DMS153 treated with DMSO at 0.1 percent for 48 hours (cell line): ENCODE measurements around the gene SLC18B1.
A peak's percentile ranks its signal among the peaks of the same experiment; 100 is the strongest.

Experiments
- DNase-seq: peaks from one replicate; lab custom pipeline; 2025; ENCODE audit not compliant: unreplicated experiment; lab: John Stamatoyannopoulos, UW

SLC18B1 gene

DNA sequence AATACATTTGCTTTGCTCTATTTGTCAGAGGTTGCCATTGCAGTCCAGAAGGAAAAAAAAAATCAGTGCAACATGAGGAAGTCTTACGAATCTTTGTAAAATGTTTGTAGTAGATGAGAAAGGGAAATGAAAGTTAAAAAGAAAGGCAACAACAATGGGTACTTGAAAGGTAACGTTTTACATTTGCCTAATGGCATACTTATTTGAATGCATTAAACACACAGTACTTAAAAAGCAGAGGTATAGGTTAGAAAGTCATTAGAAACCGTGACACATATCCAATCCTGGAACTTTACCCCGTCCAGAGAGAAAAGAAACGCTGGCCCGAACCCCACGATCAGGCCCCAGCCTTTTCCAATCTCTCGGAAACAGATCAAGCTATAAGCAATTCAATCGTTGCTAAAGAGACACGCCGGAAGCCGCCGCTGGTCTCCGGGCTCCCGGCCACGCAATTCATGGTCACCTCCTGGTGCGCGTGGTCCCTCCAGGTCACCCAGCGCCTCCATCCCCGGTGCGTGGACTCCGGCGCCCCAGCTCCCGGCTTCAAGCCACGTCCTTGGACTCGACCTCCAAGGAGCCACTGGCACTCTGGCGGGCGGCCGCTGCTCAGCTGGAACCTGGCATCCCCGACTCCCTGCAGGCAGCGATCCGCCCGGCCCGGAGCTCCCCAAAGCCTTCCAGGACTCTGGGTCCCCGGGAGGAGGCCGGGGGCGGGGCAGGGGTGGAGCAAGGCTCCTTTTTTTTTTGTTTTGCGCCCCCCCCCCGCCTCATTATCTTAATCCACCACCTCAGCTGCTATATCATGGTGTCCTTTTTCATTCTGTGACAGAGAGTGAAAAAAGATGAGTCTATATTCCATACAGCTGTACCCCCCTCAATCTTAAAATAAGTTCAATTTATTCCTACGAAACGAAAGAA, at the start of gene SLC18B1:
TSS of gene SLC18B1 (minus strand) at position 687 of the 918 bp plus-strand sequence. CDS start at position 506, 181 bp downstream.
- DNase-seq: peak; percentile 30

DNA sequence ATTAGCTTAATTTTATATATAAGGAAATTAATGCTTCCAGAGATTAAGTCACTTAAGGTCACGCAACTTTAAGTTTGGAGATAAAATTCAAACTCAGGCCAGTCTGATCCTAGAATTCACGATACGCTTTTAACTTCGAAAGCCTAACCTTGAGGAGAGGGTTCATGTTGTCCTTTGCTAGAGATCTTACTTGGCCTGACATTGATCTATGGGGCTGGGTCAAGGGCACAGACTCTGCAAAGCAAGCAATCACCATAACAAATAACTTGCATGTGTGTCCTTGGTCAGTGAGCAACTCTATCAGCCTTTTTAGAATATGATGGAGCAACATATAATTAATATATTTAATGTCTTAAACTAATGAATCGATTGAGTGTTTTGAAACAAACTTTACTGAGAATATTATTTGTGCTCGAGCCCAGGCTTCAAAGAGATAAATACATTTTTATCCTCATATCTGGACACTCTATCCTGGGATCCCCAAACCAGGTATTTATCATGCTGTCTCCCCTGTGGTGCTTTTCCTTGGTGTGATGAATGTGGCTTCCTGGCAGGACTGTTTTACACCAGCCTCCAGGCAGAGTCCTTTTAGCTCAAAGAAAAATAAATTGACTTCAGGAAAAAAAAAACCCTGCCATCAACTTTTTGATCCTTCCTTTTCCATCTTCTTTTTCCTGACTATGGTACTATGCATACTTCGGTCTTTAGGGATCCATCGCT, 45.0 kb upstream of the SLC18B1 start:
- DNase-seq: no peak

DNA sequence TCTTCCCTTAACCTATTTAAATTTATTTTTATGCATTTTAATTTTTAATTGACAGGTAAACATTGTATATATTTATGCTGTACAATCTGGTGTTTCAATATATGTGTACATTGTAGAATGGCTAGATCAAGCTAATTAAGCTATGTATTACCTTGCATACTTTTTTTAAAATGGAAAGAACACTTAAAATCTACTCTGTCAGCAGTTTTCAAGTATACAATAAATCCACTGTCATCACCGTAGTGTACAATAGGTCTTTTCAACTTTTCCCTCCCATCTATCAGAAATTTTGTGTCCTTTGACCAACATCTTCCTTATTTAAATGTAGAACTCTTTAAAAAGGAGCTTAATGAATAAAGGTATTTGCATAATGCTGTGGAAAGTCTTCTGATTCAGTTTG, 43.5 kb upstream of the SLC18B1 start:
- no peak for DNase-seq

DNA sequence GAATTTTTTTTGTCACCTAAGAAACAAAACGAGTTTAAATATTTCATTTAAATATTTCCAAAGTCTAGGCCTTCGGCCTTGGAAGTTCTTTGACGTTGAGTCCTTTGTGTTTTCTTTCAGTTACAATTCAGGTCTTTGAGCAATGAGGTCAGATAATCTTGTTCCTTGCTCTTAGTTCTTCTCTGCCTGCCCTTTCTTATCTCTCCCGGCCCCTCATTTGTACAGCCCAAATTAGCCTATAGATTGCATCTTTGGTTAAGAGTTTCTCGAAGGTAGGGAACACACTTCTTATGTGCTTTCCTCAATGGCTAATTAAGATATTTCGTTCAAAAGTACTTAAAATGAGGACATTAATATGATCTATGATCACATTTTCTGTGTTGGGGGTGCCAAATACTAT, 34.5 kb upstream of the SLC18B1 start:
- no peak for DNase-seq

DNA sequence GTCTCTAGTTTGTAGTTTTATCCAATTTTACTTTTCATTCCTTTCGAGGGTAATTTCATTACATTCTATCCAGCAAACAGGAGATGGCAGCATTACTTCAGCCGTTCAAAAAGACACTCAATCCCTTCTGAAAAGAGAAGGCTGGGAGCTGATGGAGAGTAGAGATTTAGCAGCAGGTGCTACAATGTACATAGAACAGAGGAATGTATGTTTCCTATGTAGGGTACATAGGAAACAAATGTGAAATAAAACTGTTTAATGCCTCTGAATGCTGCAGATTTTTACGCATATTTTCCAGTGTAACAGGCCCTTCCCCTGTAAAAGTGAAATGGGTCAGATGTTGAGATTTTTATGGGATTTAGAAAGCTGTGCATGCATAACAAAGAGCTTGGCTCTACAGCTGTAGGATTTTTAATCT, 31.9 kb upstream of the SLC18B1 start:
- DNase-seq: peak; percentile 78

DNA sequence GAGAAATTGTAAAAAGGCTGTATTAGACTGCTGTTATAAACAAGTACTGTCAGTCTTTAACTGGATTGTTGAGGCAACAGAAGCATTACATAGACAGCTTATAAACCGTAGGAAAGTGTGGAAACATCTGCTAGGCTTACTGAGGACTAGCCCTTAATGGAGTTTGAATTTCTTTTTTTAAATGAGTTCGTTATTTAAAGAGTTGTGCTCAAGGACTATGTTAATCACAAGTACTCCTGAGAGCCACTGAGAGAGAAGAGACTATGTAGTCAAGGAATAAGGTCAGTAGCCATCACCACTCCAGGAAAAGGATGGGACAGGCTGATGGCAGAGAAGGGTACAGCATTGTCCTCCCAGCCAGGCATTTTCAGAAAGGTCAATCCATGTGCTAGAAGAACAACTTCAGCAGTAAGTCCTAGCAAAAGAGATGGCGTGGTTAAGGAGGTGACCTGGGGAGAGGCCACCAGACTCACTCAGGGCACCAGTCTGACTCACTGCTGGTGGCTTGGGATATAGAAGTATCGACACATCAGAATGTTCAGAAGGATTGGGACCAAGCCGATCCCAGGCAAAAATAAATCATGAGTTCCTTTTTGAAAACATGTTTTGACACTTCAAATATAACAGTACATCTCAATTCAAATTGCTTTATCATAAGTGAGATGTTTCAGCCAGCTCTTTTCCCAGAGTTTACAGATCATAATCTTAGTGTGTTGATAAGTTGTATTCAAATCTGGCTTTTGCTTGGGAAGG, 22.4 kb upstream of the SLC18B1 start:
- no peak for DNase-seq

DNA sequence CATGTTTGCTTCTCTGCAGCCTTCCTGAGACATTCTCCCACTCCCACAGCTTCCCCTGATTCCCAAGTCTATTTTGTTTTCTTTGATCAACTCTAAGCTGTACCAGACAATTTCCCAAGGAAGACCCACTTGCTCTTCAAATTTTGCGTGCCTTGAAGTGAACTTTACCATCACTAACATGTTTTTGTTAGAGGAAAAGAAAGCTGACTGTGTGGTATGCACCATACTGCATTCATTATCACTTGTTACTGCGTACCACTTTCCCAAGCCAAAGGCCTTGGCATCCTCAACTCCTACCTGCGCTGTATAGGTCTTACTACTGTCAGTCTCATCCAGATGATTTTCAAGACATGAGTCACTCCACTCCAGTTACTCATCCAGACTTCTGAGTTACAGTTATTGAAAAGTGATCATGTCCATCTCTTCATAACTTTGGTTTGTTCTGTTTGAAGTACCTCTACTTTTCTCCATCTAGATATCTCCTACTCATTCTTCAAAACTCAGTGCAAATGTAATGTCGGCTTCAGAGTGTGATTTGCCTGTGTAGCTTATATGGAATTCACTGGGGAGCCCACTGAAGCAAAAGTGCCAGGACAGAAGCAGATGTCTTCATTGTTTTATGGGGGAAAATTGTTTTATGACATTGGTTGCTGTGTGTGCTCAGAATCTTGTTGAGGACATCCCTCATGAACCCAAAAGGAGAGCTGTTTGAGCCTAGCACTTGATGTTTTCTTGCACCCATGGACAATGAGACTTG, 21.1 kb upstream of the SLC18B1 start:
- no peak for DNase-seq

DNA sequence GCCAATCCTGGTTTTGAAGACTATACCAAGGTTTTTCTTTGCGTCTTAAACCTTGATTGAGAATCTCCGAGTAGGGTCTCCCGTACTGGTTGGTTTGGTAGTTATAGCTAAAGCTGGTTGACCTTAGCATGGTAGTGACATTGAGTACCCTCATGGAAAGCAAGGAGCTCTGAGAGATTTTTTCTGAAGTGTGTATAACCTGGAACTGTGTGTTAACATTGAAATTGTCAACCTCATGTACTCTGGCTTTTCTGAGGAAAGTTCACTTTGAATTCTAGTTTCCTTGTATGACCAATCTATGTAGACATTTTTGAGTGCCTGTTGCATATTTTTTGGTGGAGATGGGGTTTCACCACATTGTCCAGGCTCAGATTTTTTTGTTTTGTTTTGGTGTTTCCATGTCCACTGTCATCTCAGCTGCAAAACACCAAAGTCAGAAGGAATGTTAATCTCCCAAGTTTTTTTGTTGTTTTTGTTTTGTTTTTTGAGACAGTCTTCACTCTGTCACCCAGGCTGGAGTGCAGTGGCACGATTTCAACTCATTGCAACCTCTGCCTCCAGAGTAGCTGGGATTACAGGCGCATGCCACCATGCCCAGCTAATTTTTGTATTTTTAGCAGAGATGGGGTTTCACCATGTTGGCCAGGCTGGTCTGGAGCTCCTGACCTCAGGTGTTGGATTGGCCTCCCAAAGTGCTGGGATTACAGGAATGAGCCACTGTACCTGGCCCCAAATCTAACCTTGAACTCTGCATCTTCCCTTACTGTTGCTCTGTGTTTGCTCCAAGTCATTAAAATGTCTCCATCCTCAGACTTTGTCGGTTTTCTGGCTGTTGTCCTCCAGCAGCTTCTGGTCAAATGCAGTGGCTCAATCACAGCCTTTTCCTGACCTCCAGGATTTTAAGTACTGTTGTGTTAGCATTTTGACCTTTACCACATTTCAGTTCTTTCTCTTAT, 20.2 kb upstream of the SLC18B1 start:
- DNase-seq: no peak

DNA sequence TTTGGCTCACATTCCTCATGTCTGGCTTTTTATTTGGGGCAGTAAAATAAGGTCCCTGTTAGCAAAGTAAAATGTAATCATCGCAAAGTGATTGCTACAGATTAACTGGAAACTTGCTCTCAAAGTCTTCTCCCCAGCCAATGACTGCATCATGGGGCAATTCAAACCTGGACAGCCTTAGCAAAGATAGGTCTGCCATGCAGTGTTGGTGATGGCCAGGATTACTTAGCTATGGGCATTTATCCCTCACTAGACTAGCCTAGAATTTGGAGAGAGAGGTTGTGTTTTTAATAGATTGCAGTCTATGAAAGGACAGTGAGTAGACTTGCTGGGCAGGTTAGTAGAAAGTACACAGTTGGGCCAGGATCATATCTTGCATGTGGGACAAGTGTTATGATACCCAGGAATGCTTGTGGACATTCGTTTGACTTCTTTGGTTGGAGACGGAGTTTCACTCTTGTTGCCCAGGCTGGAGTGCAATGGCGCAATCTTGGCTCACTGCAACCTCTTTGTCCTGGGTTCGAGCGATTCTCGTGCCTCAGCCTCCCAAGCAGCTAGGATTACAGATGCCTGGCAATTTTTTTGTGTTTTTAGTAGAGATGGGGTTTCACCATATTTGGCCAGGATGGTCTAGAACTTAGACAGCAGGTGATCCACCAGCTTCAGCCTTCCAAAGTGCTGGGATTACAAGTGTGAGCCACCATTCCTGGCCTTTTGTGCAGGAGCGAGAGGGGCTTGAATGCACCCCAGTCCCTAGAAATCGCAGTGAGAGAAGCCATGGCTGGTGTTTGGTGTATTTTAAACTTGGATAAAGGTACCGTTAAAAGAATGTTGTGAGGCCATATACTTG, 19.3 kb upstream of the SLC18B1 start:
- no peak for DNase-seq

DNA sequence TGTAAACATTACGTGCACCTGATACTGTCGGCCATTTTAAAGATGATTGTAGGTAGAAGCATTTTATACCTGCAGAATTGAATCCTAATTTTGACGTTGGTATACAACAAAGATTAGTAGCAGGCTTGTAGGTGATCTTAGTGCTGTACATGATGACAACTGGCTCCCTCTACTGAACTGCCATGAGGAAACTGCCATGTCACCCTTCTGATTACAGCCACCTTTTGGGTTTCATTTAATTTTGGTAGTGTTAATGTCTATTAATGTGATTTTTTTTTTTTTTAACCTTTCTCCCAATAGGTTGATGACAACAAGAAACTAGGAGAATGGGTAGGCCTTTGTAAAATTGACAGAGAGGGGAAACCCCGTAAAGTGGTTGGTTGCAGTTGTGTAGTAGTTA, 18.2 kb upstream of the SLC18B1 start:
- no peak for DNase-seq

DNA sequence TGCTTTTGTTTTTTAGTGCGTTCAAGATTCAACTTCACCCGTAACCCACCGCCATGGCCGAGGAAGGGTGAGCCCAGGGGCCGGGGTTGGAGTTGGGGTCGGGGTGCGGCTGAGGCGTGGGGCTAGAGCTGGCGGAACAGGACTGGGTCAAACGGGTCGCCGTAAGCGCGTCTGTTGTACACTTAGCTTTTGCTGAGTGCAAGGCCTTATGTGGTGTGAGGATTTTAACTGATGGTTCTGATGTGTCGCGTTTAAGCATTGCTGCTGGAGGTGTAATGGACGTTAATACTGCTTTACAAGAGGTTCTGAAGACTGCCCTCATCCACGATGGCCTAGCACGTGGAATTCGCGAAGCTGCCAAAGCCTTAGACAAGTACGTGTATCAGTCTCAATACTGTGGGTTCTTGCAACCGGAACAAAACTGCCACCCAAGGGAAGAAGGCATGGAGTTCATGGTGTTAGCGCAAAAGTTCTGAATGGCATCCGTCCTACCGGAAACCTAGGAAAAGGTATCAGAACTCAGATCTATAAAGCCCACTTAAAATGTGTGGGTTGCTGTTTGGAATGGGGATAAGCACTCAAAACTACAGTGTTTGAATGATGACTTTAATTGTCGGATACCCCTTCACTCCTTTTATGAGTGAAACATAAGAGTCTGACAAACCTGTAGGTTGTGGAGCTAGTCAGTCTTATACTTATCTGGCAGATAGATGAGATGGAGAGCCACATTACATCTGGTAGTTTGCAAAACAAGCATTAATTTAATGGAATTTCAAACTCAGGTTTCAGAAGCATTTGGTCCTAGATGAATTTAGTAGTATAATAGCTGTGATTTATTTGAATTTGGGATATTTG, 16.5 kb upstream of the SLC18B1 start:
- no peak for DNase-seq

DNA sequence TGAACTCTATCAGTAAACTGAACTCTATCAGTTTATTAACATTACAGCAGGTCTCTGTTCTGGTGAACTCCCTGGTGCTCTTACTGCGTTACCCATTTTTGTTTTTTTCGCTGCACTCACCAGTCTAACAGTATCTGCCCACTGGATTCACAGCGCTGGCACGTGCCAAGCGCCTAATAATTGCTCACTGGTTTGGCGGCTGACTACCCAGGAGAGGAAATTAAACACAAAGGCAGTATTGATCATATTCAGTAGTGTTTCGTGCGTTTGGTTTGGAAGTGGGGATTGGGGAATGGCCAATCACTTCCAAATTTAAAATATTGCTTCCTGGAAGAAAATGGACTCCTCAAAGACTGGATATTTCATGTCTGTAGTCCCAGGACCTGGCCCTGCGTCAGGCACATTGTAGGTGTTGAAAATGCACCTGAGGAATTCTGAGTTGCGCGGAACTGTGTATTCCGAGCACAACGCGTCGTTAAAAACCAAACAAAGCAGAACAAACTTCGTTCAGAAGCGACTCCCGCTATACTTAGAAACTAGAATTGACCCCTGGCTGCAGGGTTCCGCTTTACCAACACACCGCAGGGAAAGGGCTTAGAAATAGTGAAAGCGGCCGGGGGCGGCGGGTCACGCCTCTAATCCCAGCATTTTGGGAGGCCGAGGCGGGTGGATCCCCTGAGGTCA, 14.9 kb upstream of the SLC18B1 start:
- peak; percentile 26 for DNase-seq

DNA sequence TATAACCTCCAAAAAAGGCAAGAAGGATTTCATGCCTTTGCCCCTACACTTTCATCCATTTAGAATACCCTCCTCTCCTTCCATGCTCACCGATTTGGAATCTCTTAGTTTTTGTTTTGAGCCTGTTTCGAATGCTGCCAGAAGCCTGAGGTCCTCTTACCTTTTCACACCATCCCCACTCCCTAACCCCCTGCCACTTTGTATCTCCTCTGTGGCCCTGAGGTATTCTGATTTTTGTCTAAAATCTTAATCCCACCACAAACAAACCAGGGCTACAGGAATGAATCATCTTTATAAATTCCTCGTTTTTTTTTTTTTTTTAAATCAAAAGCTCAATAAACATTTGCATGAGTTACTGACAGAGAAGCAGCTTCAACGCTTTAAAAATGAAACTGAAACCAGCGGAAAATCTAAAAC, 14.3 kb upstream of the SLC18B1 start:
- DNase-seq: peak; percentile 25

DNA sequence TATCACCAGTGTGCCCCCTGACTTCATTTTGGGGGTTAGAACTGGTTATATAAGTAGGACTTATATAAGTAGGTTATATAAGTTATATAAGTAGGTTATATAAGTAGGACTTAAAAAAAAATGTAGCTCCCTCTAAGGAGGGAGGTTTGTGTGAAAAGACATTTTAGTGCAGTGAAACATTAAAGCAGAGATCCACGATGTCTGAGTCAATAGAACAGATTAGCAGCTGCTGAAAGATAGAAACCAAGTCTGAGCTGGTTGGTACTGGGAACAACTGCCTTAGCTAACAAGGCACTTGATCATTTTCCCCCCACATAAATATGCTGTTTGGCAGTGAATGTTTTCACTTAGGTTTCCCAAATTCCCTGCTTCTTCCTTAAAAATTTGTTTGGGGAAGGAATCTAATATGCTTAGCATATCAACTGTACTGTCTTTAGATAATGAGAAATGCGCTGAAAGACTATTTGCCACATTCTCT, 13.9 kb upstream of the SLC18B1 start:
- DNase-seq: peak; percentile 32

DNA sequence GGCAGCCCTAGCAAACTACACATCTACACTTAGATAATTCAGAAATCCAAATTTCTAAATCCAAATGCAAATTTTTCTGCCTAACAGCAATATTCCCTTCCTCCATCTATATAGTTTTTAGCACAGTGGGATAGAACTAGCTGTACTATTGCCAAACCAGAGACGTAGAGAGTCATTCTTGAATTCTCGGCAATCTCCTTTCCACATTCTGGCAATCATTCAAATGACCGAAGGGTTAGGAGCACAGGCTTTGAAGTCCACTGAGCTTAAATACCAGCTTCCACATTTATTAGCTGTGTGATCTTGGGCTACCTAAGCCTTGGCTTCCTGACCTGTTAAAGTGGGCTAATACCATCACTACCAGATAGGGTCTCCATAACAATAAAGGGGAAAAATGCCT, 12.8 kb upstream of the SLC18B1 start:
- DNase-seq: no peak

DNA sequence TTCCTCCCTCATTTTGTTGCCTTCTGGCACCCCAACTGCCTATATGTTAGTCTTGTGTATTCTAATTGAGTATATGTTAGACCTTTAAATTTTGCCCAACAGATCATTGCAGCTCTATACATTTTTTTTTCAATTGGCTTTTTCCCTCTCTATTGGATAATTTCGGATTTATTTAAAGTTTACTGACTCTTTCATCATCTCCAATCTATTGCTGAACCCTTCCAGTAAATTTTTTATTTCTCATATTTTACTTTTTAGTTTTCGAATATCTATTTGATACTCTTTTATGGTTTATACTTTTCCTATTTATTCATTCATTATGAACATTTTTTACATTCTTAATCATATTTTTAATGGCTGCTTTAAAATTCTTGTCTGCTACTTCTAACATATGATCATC, 7.1 kb upstream of the SLC18B1 start:
- DNase-seq: no peak

DNA sequence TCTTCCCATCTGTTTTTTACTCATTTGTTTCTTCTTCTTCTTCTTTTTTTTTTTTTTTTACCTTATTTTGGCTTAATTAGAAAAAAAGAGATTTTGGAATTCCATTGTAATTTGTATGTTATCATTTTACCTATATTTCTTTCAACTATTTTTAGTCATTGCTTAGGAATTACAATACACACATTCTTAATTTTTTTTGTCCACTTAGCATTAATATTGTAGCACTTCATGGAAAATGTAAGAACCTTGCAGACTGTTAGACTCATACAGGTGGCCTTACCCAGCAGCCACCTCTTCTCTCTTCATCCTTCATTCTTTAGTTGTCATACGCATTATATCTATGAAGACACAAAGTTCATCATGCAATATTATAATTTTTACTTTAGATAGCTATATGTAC, 5.8 kb upstream of the SLC18B1 start:
- no peak for DNase-seq
